Trophoblast cell (in vitro differentiated cells and primary cell): ENCODE results near the gene RAB34.

Source experiments
- DNase-seq, 2 donors: peaks; one replicate each; pipeline ENCODE4 v3.0.0-alpha.2; 2016
- H2AFZ ChIP-seq: 2 replicates; pipeline ENCODE4 v1.6.1; 2013; ENCODE audit warnings: low read length, moderate library complexity, mild to moderate bottlenecking; ENCODE audit not compliant: insufficient read depth, poor library complexity
- H2AK5ac ChIP-seq: 2 replicates; pipeline ENCODE4 v1.6.1; 2013; ENCODE audit warnings: mild to moderate bottlenecking, low read length
- H2BK120ac ChIP-seq: 2 replicates; pipeline ENCODE4 v1.6.1; 2013; ENCODE audit warnings: low read length, mild to moderate bottlenecking, moderate library complexity; ENCODE audit not compliant: insufficient read depth, poor library complexity
- H2BK12ac ChIP-seq: 2 replicates; pipeline ENCODE4 v1.6.1; 2013; ENCODE audit warnings: mild to moderate bottlenecking, low read length, moderate library complexity
- H2BK5ac ChIP-seq: 2 replicates; pipeline ENCODE4 v1.6.1; 2013; ENCODE audit warnings: low read length, low read depth, moderate library complexity, mild to moderate bottlenecking; ENCODE audit not compliant: poor library complexity
- H3K14ac ChIP-seq: 2 replicates; pipeline ENCODE4 v1.6.1; 2013; ENCODE audit warnings: mild to moderate bottlenecking, low read length
- H3K18ac ChIP-seq: 2 replicates; pipeline ENCODE4 v1.6.1; 2013; ENCODE audit warnings: mild to moderate bottlenecking, low read length
- H3K23ac ChIP-seq: 2 replicates; pipeline ENCODE4 v1.6.1; 2013; ENCODE audit warnings: low read length
- H3K27ac ChIP-seq: 2 replicates; pipeline ENCODE4 v1.5.1; 2013; ENCODE audit warnings: low read depth, mild to moderate bottlenecking, inconsistent platforms, low read length, moderate library complexity
- H3K27me3 ChIP-seq: 2 replicates; pipeline ENCODE4 v1.6.1; 2013; ENCODE audit warnings: inconsistent platforms, mild to moderate bottlenecking, low read length, moderate library complexity; ENCODE audit not compliant: insufficient read depth
- H3K36me3 ChIP-seq, 2 experiments: 1 replicate in 1 of 2; 2 replicates in 1 of 2; pipeline ENCODE4 v1.6.1; 2013; ENCODE audit warnings: low read length in 2 of 2, mild to moderate bottlenecking in 2 of 2, moderate library complexity in 1 of 2; ENCODE audit not compliant: insufficient read depth in 2 of 2, control insufficient read depth in 1 of 2
- H3K4ac ChIP-seq: 2 replicates; pipeline ENCODE4 v1.6.1; 2013; ENCODE audit warnings: low read depth, mild to moderate bottlenecking, low read length, moderate library complexity
- H3K4me1 ChIP-seq, 2 experiments: 1 replicate in 1 of 2; 2 replicates in 1 of 2; pipeline ENCODE4 v1.6.1; 2013; ENCODE audit warnings: low read length in 2 of 2, mild to moderate bottlenecking in 2 of 2, moderate library complexity in 1 of 2; ENCODE audit not compliant: insufficient read depth in 2 of 2, control insufficient read depth in 1 of 2
- H3K4me2 ChIP-seq: 2 replicates; pipeline ENCODE4 v1.6.1; 2013; ENCODE audit warnings: inconsistent platforms, mild to moderate bottlenecking, low read length, moderate library complexity
- H3K4me3 ChIP-seq: 2 replicates; pipeline ENCODE4 v1.5.1; 2013; ENCODE audit warnings: mild to moderate bottlenecking, low read depth, low read length, inconsistent platforms
- H3K79me1 ChIP-seq: one replicate; pipeline ENCODE4 v1.6.1; 2013; ENCODE audit warnings: low read length
- H3K79me2 ChIP-seq: 2 replicates; pipeline ENCODE4 v1.6.1; 2013; ENCODE audit warnings: low read length, mild to moderate bottlenecking; ENCODE audit not compliant: control insufficient read depth, insufficient read depth, poor library complexity
- H3K9ac ChIP-seq: 2 replicates; pipeline ENCODE4 v1.6.1; 2013; ENCODE audit warnings: mild to moderate bottlenecking, low read length
- H3K9me3 ChIP-seq: 2 replicates; pipeline ENCODE4 v1.6.1; 2013; ENCODE audit warnings: low read depth, mild to moderate bottlenecking, control low read depth, inconsistent platforms, low read length; ENCODE audit not compliant: insufficient read depth
- H4K12ac ChIP-seq: 2 replicates; pipeline ENCODE4 v1.6.1; 2013; ENCODE audit warnings: low read depth, mild to moderate bottlenecking, low read length, moderate library complexity
- H4K8ac ChIP-seq: 2 replicates; pipeline ENCODE4 v1.6.1; 2013; ENCODE audit warnings: low read depth, mild to moderate bottlenecking, low read length, moderate library complexity
- H4K91ac ChIP-seq: one replicate; pipeline ENCODE4 v1.6.1; 2013; ENCODE audit warnings: low read depth, mild to moderate bottlenecking, low read length, moderate library complexity
- WGBS: extraction: QIAGEN DNeasy Blood & Tissue Kit; methylation state at CpG from one replicate; pipeline ENCODE4 v1.1.7; 2013; ENCODE audit warnings: missing lambda C conversion rate; ENCODE audit not compliant: insufficient read length, insufficient coverage; ENCODE audit errors: extremely low coverage; 5-methylcytosine and 5-hydroxymethylcytosine counted together

RAB34 gene

GRCh38 chr17:28719021-28719433, 1.4 kb upstream of the RAB34 start:
- Histone ChIP-seq H3K4me2 (peak overlapping the region; percentile 90), H3K9ac (peak overlapping the region; percentile 38), H2BK12ac (peak overlapping the region; percentile 42), H3K79me1 (peaks cover 29% of the 10 kb centered on the region), H3K27me3 (no peaks in the 10 kb centered on the region), H2AK5ac (peak overlapping the region; percentile 51), H3K79me2 (peaks cover 29% of the 10 kb centered on the region), H3K4ac (peak overlapping the region; percentile 41), H3K9me3 (peaks cover 5% of the 10 kb centered on the region), H3K4me3 (peak overlapping the region; percentile 42), H2BK5ac (peak overlapping the region; percentile 66), H2AFZ (peak overlapping the region; percentile 23), H3K23ac (no peak overlapping the region), H4K91ac (peak overlapping the region; percentile 94), H3K14ac (peak overlapping the region; percentile 77), H4K12ac (peak overlapping the region; percentile 11), H3K18ac (peak overlapping the region; percentile 58), H3K4me1 (peaks cover 12 to 22% of the 10 kb centered on the region in 2 experiments), H2BK120ac (peak overlapping the region; percentile 61), H3K36me3 (peaks cover 40 to 45% of the 10 kb centered on the region in 2 experiments), H4K8ac (peak overlapping the region; percentile 77), H3K27ac (peak overlapping the region; percentile 97)
- no CpG with 5 or more reads among the region's 18 CpGs for WGBS
- no peak for DNase-seq

DNA sequence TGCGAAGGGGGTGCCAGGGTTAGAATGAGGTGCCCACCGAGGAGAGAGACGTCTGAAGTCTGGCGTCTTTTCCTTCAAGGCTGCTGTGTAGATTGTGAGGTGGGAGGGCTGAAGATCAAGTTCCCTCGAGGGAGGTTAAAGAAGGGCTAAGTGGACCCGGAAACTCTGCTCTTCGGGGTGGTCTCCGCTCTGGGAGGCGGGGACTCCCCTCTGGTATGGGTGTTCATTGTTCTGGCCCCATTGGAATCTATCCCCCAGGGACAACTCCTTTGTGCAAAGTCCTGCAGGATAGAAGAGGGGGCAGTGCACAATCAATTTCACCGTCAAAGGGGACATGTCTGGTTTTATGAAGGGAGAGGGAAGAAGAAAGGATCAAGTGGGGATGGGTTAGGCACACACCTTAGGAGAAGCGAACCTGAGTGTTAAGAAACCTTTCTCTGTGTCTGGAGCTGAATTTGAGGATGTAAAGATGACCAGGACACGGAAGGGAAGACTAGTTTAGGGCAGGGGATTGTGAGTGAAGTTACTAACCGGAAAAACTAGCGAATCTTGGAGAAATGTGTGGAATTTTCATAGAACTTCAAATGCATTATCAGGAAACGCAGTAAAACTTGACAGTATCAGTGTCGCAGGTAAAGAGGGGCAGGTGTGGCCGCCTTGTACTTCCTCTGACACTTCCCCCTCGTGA, 809 bp upstream of the RAB34 start:
- Histone ChIP-seq H3K9ac (no peak overlapping the region), H2BK5ac (peak overlapping the region; percentile 97), H4K91ac (peak overlapping the region; percentile 94), H3K9me3 (peaks cover 5% of the 10 kb centered on the region), H3K18ac (peak overlapping the region; percentile 97), H2BK120ac (peak overlapping the region; percentile 95), H2AFZ (peak overlapping the region; percentile 66), H3K27ac (peak overlapping the region; percentile 97), H3K79me1 (peaks cover 29% of the 10 kb centered on the region), H3K14ac (peak overlapping the region; percentile 95), H3K36me3 (peaks cover 45 to 46% of the 10 kb centered on the region in 2 experiments), H3K4me1 (peaks cover 12 to 22% of the 10 kb centered on the region in 2 experiments), H3K23ac (no peak overlapping the region), H3K79me2 (peaks cover 29% of the 10 kb centered on the region), H4K12ac (peak overlapping the region; percentile 75), H3K4ac (peak overlapping the region; percentile 81), H3K27me3 (no peaks in the 10 kb centered on the region), H2BK12ac (peak overlapping the region; percentile 44), H2AK5ac (peak overlapping the region; percentile 51), H3K4me3 (peak overlapping the region; percentile 63), H3K4me2 (peak overlapping the region; percentile 90), H4K8ac (peak overlapping the region; percentile 95)
- WGBS, result no CpG with 5 or more reads among the region's 18 CpGs
- DNase-seq, result peak in 1 of 2 donors; percentile 67

- Histone ChIP-seq H3K4me1 (peaks cover 15 to 25% of the 10 kb centered on the region in 2 experiments), H3K4me3 (peak overlapping the region; percentile 87), H3K4ac (peak overlapping the region; percentile 56), H2BK120ac (peak overlapping the region; percentile 83), H4K8ac (peak overlapping the region; percentile 87), H2AK5ac (peak overlapping the region; percentile 60), H2AFZ (peak overlapping the region; percentile 59), H3K36me3 (peaks cover 34 to 40% of the 10 kb centered on the region in 2 experiments), H3K23ac (no peak overlapping the region), H3K79me1 (peaks cover 31% of the 10 kb centered on the region), H3K27me3 (no peaks in the 10 kb centered on the region), H3K4me2 (peak overlapping the region; percentile 76), H3K9ac (peak overlapping the region; percentile 93), H2BK12ac (peak overlapping the region; percentile 31), H2BK5ac (peak overlapping the region; percentile 92), H4K12ac (peak overlapping the region; percentile 89), H3K14ac (peak overlapping the region; percentile 91), H3K79me2 (peaks cover 26% of the 10 kb centered on the region), H3K9me3 (peaks cover 5% of the 10 kb centered on the region), H3K18ac (peak overlapping the region; percentile 95), H4K91ac (peak overlapping the region; percentile 93), H3K27ac (peak overlapping the region; percentile 95)
- WGBS, result no CpG with 5 or more reads among the region's 63 CpGs
- peak; percentile 27 to 56 for DNase-seq
Observed at GRCh38 chr17:28716740-28717577, 709 bp downstream of the RAB34 start.

- H3K23ac ChIP-seq, result no peak overlapping the region
- no peaks in the 10 kb centered on the region for H3K27me3 ChIP-seq
- H4K91ac ChIP-seq, result no peak overlapping the region
- H3K4ac ChIP-seq, result no peak overlapping the region
- no peak overlapping the region for H3K14ac ChIP-seq
- H3K18ac ChIP-seq, result no peak overlapping the region
- no peak overlapping the region for H3K4me3 ChIP-seq
- no peak overlapping the region for H2AFZ ChIP-seq
- H2AK5ac ChIP-seq, result no peak overlapping the region
- peak overlapping the region; percentile 47 for H3K4me2 ChIP-seq
- no peak overlapping the region for H2BK120ac ChIP-seq
- H3K79me2 ChIP-seq, result peaks cover 28% of the 10 kb centered on the region
- H2BK12ac ChIP-seq, result no peak overlapping the region
- H4K12ac ChIP-seq, result no peak overlapping the region
- no peak overlapping the region for H3K9ac ChIP-seq
- no peak overlapping the region for H4K8ac ChIP-seq
- H3K79me1 ChIP-seq, result peaks cover 43% of the 10 kb centered on the region
- H3K4me1 ChIP-seq, result peaks cover 14 to 29% of the 10 kb centered on the region in 2 experiments
- no peak overlapping the region for H2BK5ac ChIP-seq
- no CpG with 5 or more reads among the region's 2 CpGs for WGBS
- H3K36me3 ChIP-seq, result peaks cover 26 to 31% of the 10 kb centered on the region in 2 experiments
- H3K9me3 ChIP-seq, result peaks cover 5% of the 10 kb centered on the region
- H3K27ac ChIP-seq, result no peak overlapping the region
- no peak for DNase-seq
Observed at GRCh38 chr17:28715217-28715616, 2.5 kb downstream of the RAB34 start.
